SK-N-SH treated with all-trans-retinoic acid at 6 μM for 48 hours (cell line): ENCODE data around the gene PACSIN2.

Source experiments
- ATAC-seq: fragments of 200-7000 bp; cut with Tn5 transposase; 3 replicates; pipeline ENCODE4 v1.9.1; 2020; ENCODE audit warnings: mild to moderate bottlenecking, moderate library complexity
- ARNTL ChIP-seq: fragments of 450-650 bp; formaldehyde crosslinking; IDR thresholded peaks from 2 replicates; pipeline ENCODE4 v1.5.0; 2020; ENCODE audit warnings: low read depth, mild to moderate bottlenecking, moderate library complexity, borderline replicate concordance
- BACH2 ChIP-seq: fragments of 250-450 bp; sonication (Bioruptor Pico); IDR thresholded peaks from 2 replicates; pipeline ENCODE4 v1.9.0; 2021; ENCODE audit warnings: mild to moderate bottlenecking, borderline replicate concordance
- CREB5 ChIP-seq: fragments of 250-450 bp; sonication (Bioruptor Pico); IDR thresholded peaks from 2 replicates; pipeline ENCODE4 v1.5.1; 2020; ENCODE audit warnings: low read depth, mild to moderate bottlenecking, moderate library complexity
- CSDC2 ChIP-seq: fragments of 250-450 bp; sonication (Bioruptor Pico); IDR thresholded peaks from 2 replicates; pipeline ENCODE4 v1.5.0; 2020; ENCODE audit warnings: mild to moderate bottlenecking, moderate library complexity
- CSRNP3 ChIP-seq: fragments of 250-450 bp; sonication (Bioruptor Pico); IDR thresholded peaks from 2 replicates; pipeline ENCODE4 v1.5.1; 2021; ENCODE audit warnings: mild to moderate bottlenecking, moderate library complexity
- ESRRG ChIP-seq: fragments of 250-450 bp; sonication (Bioruptor Pico); IDR thresholded peaks from 2 replicates; pipeline ENCODE4 v1.6.1; 2021; ENCODE audit warnings: mild to moderate bottlenecking
- GLIS3 ChIP-seq: fragments of 250-450 bp; sonication (Bioruptor Pico); IDR thresholded peaks from 2 replicates; pipeline ENCODE4 v1.5.0; 2020; ENCODE audit warnings: mild to moderate bottlenecking, moderate library complexity
- PATZ1 ChIP-seq: fragments of 250-450 bp; sonication (Bioruptor Pico); IDR thresholded peaks from 2 replicates; pipeline ENCODE4 v1.8.0; 2020; ENCODE audit warnings: mild to moderate bottlenecking, moderate library complexity, borderline replicate concordance
- POU6F1 ChIP-seq: fragments of 250-450 bp; sonication (Bioruptor Pico); IDR thresholded peaks from 2 replicates; pipeline ENCODE4 v1.8.0; 2021; ENCODE audit warnings: low read depth, mild to moderate bottlenecking, moderate library complexity, borderline replicate concordance
- PPARA ChIP-seq: fragments of 250-450 bp; sonication (Bioruptor Pico); IDR thresholded peaks from 2 replicates; pipeline ENCODE4 v1.5.0; 2020; ENCODE audit warnings: mild to moderate bottlenecking, borderline replicate concordance
- RARB ChIP-seq: fragments of 250-450 bp; sonication (Bioruptor Pico); IDR thresholded peaks from 2 replicates; pipeline ENCODE4 v1.8.0; 2021; ENCODE audit warnings: mild to moderate bottlenecking, moderate library complexity
- SNAI2 ChIP-seq: fragments of 250-450 bp; sonication (Bioruptor Pico); IDR thresholded peaks from 2 replicates; pipeline ENCODE4 v1.5.0; 2020; ENCODE audit warnings: mild to moderate bottlenecking, moderate library complexity
- TCF4 ChIP-seq: fragments of 250-450 bp; sonication (Bioruptor Pico); IDR thresholded peaks from 2 replicates; pipeline ENCODE4 v1.8.0; 2021; ENCODE audit warnings: mild to moderate bottlenecking, moderate library complexity, borderline replicate concordance
- TOX ChIP-seq: fragments of 250-450 bp; sonication (Bioruptor Pico); IDR thresholded peaks from 2 replicates; pipeline ENCODE4 v1.8.0; 2021; ENCODE audit warnings: mild to moderate bottlenecking, moderate library complexity, borderline replicate concordance
- TSHZ2 ChIP-seq: fragments of 250-450 bp; sonication (Bioruptor Pico); IDR thresholded peaks from 2 replicates; pipeline ENCODE4 v1.5.0; 2020; ENCODE audit warnings: mild to moderate bottlenecking, moderate library complexity
- ZC3H10 ChIP-seq: fragments of 250-450 bp; sonication (Bioruptor Pico); IDR thresholded peaks from 2 replicates; pipeline ENCODE4 v1.5.1; 2021; ENCODE audit warnings: mild to moderate bottlenecking, moderate library complexity
- ZFP3 ChIP-seq: fragments of 250-450 bp; sonication (Bioruptor Pico); IDR thresholded peaks from 2 replicates; pipeline ENCODE4 v1.5.0; 2020; ENCODE audit warnings: mild to moderate bottlenecking, moderate library complexity
- ZFP30 ChIP-seq: fragments of 450-650 bp; formaldehyde crosslinking; IDR thresholded peaks from 2 replicates; pipeline ENCODE4 v1.5.0; 2022; ENCODE audit warnings: mild to moderate bottlenecking, moderate library complexity
- ZNF70 ChIP-seq: fragments of 450-650 bp; formaldehyde crosslinking; IDR thresholded peaks from 2 replicates; pipeline ENCODE4 v1.5.0; 2020; ENCODE audit warnings: mild to moderate bottlenecking, moderate library complexity
- ZNF8 ChIP-seq: fragments of 450-650 bp; formaldehyde crosslinking; IDR thresholded peaks from 2 replicates; pipeline ENCODE4 v1.5.0; 2020; ENCODE audit warnings: mild to moderate bottlenecking, moderate library complexity

Gene PACSIN2

GRCh38 chr22:42871146-42872050 is 143.6 kb downstream of the PACSIN2 start:
- no peak for ATAC-seq
- TF ChIP-seq TOX: no peak
- no peak for TF ChIP-seq PPARA
- TF ChIP-seq CREB5 (CRISPR knock-in tag): no peak
- no peak for TF ChIP-seq POU6F1 (CRISPR knock-in tag)
- no peak for TF ChIP-seq ZFP30 (CRISPR knock-in tag)
- TF ChIP-seq TCF4 (CRISPR knock-in tag): no peak
- no peak for TF ChIP-seq GLIS3 (CRISPR knock-in tag)
- no peak for TF ChIP-seq BACH2
- TF ChIP-seq CSDC2 (CRISPR knock-in tag): no peak
- TF ChIP-seq ZFP3 (CRISPR knock-in tag): no peak
- TF ChIP-seq TSHZ2 (CRISPR knock-in tag): no peak
- no peak for TF ChIP-seq ZNF70 (CRISPR knock-in tag)
- TF ChIP-seq RARB (CRISPR knock-in tag): no peak
- TF ChIP-seq ZNF8 (CRISPR knock-in tag): no peak
- no peak for TF ChIP-seq SNAI2 (CRISPR knock-in tag)
- TF ChIP-seq CSRNP3: no peak
- TF ChIP-seq, all 23 proteins: peak for 0

- TF ChIP-seq ESRRG: no peak
- ATAC-seq: no peak
Measured at GRCh38 chr22:42869888-42870480, 145.0 kb downstream of the PACSIN2 start.

GRCh38 chr22:42869463-42869862 is 145.5 kb downstream of the PACSIN2 start:
- TF ChIP-seq TOX (no peak), ARNTL (CRISPR knock-in tag) (no peak), CSRNP3 (no peak), ZNF8 (CRISPR knock-in tag) (no peak), ZC3H10 (CRISPR knock-in tag) (no peak), SNAI2 (CRISPR knock-in tag) (no peak), ZNF70 (CRISPR knock-in tag) (no peak), PATZ1 (CRISPR knock-in tag) (no peak), CREB5 (CRISPR knock-in tag) (no peak)
- no peak for ATAC-seq
